GM18870 (cell line): ENCODE measurements around the gene TRPV6.

Experiments
- ATAC-seq: cut with Tn5 transposase; IDR thresholded peaks from one replicate; pipeline ENCODE4 v1.9.1; 2021; ENCODE audit warnings: moderate library complexity; ENCODE audit not compliant: unreplicated experiment

The TRPV6 gene

DNA sequence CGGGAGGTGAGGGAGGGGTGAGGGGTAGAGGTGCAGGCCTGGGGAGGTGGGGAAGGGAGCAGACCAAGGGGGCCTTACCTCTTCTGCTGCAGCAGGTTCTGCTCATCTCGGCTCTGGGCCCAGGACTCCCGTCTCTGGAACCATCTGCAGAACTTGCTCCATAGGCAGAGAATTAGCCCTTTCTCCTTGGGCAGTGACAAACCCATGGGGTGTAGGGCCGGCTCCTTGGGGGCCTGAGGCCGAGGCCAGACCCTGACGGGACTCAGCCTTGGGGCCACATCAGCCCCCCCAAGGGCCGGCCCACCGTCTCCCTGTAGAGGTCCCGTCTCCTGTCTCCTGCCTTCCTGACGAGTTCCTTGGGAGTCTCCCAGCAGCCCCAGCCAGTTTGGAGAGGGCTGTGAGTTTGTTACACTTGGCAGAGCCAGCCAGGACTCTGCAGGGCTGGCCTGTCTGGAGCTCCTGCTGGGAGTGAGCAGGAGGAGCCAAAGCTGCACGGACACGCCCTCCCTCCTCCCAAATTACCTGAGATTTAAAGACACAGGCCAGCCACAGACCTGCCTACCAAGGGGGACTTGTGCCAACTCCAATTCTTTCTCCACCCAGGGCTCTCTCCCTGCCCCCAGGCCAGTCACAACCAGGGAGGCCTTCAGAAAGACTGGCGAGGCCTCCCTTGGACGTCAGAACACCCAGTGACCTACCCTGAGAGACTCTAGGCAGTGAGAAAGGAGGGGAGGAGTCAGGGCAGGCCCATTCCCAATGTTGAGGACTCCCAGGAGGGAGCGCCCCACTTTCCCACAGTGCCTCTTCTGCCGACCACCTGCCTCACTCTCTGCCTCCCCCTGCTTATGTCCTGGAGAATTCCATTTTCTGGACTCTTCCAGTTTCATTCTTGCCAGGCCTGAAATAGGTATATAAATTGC lies at the start of gene TRPV6:
TSS of gene TRPV6 (minus strand) at position 435 of the 920 bp plus-strand sequence.
- ATAC-seq: no peak

DNA sequence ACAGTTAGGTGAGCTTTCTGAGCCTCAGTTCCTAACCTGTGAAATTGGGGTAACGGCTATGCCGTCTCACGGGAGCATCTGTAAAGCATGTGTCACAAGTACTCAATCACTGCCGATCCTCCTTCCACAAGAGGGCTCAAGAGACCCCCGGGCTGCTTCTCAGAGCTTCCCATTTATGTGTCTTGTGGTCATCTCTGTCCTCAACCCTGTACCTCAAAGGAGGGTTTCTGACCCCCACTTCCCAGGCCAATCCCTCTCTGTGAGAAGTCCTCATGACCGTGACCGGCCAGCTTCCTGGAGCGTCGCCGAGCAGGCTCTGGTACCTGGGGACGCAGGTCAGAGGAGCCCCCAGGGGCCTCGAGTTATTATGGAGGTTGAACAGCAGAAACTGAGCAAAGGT lies 48.5 kb upstream of the TRPV6 start:
- ATAC-seq: no peak

DNA sequence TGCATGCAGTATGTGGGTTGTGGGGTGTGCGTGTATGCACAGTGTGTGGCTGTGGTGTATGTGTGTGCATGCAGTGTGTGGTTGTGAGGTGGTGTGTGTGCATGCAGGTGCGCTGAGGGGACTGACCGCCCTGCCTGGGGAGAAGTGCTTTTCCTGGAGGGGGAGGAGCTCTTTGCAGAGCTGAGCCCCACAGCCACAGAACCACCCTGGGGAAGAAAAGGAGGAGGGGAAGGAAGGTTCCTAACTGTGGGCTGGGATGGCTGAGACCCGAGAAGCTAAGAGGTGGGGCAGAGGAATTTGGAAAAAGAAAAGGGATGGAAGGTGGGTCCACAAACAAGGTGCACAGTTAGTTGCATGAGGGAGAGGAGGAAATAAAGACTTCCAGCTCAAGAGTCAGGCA lies 48.1 kb upstream of the TRPV6 start, which contains the start of gene TRPV5:
TSS of gene TRPV5 (minus strand) at position 123 of the 400 bp plus-strand sequence. CDS start 287 bp downstream, outside the sequence.
- ATAC-seq: no peak

DNA sequence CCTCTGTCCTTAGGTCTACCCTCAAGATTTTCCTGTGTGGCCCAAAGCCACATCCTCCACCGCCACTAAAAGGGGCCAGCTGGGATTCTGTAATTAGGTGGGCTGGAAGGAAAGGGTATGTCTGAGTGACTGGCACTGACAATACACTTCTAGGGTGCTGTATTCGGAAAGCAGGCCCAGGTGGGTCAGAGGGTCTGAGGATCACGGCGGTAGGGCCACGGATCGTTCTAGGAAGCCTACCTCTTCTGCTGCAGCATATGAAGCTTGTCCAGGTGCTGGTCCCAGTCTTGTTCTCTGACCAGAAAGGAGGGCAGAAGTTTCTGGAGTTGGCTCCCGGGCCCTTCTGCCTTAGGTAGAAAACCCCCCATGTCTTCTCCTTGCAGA lies 47.5 kb upstream of the TRPV6 start:
- no peak for ATAC-seq

DNA sequence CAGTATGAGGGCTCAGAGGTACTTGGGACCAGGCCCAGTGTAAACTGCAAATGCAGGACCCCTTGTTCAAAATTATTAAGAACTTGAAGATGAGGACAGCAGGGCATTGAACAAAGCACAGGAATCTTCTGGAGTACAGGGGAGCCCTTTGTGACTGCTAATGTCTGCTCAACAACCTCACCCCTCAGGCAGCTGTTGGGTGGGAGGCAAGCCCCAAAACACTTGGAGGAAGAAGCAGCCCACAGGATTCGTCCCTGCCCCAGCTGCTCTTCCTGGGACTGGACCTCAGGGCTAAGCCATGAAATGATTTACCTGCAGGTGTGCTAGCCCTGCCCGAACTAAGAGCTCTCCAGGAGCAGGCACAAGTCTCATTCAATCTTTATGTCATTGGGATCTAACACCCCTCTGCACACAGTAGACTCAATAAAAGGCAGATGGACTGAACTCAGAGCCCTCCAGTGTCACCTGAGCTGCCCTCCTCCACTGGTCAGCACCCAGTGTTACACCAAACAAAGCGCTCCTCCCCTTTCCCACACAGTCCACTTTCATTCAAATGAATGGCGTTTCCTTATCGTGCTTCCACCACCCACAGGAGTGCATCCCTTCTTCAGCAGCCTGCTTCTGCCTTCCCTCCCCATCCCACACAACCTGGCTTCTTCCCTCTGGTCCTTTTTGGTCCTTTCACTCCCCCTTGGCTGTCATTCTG lies 47.0 kb upstream of the TRPV6 start:
- no peak for ATAC-seq

DNA sequence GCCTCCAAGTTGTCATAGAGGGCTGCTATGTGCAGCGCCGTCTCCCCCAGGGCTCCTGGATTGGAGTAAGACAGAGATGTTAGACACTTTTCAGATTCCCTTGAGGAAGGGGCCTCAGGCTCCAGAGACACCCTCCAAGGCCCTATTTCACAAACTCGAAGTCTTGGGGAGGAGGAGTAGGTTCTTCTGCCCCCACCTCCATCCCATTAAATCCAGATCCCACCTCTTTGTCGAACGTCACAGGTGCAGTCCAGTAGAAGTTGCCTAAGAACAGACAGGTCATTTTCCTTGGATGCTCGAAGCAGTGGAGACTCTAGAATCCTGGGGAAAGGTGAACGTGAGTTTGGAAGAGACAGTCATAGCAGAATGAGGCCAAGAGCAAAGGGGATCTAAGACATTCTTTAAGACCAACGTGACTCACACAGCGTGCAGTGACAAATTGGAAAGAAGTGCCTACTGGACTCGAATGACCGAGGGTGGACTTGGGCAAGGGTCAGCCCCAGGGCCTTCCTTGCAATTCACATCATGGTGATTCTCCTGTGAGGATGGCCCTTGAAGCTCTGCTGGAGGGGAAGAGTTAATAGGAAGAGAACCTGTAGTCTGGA lies 44.7 kb upstream of the TRPV6 start:
- no peak for ATAC-seq

DNA sequence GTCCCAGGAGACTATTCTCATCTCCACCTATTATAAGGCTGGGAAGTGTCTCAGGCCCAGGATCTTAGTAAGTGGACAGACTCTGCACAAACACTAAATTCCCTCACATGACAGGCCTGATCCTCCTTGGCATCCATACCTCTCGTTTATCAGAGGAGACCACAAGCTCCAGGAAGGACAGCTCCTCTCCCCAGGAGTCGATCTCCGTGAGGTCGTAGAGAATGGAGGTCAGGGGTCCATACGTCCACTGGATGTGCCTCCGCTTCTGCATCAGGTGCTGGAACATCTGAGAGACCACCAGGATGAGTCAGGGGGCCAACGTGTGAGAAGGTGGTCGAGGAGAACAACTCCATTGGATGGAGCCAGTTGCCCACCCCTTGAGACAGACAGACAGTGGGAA lies 42.4 kb upstream of the TRPV6 start:
- ATAC-seq: no peak

DNA sequence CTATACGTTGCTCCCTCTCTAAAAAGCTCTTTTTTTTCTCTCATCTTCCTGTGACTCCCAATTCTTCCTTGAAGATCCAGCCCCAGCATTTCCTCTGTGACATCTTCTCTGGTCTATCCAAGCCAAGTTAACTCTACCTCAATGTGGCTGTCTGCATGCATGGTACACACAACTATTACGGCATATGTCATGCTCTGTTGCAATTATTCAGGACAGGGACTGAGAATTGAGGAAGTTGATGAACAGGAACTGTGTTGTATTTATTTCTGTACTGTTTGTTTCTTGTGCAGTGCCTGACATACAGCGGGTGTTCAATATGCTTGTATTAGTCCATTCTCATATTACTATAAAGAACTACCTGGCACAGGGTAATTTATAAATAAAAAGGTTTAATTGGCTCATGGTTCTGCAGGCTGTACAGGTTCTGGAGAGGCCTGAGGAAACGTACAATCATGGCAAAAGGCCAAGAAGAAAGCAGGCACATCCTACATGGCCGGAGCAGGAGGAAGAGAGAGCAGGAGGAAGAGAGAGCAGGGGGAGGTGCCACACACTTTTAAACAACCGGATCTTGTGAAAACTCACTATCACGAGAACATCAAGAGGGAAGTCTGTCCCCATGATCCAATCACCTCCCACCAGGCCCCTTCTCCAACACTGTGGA lies 41.7 kb upstream of the TRPV6 start:
- ATAC-seq: no peak

DNA sequence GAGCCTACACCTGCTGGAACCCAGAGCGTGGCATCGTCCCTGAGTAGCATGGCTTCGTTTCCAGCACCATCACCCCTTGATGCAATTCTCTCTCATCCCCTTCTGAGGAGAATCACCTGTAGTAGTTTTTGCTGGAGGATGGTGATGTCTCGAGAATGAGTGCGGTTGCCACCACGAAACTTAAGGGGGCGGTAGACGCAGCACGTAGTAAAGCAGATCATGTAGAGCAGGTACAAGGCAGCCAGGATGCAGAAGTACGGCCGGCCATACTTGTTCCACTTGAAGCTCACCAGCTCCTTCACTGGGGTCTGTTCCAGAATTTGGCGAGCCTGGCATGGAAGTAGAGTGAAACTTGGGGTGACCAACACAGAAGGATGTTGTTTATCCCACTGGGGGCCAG lies 39.9 kb upstream of the TRPV6 start:
- no peak for ATAC-seq

DNA sequence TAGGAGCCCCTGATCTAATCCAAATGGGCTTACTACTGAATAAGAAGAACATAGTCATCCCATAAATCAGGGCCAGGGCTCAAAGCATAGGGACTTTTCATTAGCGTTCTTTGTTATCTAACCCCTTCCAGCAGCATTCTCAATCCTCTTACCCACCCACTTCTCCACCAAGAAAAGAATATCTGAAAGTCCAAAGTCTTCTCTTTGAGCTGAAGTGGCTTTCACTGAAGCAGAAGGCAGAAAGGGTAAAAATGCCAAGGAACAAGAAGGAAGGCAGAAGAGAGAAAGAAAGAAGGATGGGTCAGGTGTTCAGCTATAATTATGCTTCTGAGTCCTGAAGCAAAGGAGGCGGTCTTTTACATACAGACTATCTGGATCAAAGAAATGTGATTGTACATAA lies 37.8 kb upstream of the TRPV6 start:
- no peak for ATAC-seq

DNA sequence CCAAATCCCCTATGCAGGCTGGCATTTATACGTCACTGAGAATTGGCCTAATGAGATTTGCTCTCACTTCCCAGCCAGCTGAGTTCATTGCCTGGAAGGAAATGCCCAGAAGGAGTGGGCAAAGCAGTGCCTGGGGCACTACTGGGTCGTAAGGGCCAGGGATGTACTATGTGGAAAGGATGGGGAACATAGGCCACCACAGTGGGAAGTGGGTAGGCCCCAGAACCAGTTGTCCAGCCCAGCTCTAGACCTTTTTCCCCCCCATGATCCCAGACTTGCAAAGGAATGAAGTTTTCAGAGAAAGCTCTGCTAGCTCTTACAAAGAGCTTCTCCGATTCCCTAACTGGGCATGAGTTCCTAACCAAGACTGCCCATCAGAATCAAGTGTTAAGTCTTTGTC lies 34.1 kb upstream of the TRPV6 start:
- no peak for ATAC-seq

DNA sequence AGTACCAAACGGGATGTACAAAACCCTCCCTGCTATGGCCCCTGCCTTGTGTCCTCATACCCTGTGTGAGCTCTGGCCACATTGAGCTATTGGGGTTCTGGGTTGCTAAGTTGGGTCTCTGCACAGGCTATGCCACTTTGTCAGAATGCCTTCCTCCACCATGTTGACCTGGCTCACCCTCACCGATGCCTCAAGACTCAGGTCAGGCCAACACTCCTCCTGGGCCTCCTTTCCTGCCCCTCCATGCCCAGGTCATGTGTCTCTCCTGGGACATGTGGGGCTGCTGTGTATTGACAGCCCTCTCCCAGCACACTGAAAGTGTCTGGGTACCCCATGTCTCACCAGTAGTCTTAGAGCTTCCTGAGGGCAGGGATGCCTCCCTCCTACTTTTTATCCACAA lies 33.4 kb upstream of the TRPV6 start:
- no peak for ATAC-seq

DNA sequence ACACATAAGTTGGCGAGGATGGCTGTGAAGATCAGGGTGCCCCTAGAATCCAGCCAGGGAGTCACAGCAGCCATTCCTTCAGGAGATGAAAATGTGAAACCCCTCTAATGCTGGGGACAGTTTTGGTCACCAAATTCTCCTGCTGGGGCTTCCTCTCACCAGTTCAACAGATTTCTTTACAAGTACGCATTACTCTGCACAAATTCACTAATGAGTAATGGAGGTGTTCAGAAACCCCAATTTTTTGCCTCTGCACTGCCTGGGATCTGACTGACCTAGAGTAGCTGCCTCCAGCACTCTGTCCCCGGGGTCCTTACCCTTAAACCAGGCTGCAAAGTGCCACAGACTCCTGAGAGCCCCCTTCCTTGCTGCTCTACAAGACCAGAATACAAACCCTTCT lies 31.9 kb upstream of the TRPV6 start:
- ATAC-seq: no peak

DNA sequence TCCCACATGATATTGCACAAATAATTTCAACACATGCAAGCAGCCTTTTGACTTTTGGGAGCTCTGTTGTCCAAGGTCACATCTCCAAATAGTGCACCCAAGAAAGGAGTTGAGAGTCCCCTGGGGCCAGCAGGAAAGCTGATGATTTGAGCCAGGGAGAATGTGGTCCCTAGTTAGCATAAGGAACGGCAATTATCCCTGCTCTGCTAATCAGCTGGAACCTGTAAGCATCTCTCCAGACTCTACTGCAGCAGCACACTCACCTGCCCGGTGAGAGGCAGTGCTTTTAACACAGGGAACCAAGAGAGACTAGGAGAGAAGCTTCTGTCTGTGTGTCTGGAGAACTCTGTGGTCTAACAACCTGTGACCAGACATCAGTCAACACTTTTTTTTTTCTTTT lies 31.0 kb upstream of the TRPV6 start:
- ATAC-seq: no peak

DNA sequence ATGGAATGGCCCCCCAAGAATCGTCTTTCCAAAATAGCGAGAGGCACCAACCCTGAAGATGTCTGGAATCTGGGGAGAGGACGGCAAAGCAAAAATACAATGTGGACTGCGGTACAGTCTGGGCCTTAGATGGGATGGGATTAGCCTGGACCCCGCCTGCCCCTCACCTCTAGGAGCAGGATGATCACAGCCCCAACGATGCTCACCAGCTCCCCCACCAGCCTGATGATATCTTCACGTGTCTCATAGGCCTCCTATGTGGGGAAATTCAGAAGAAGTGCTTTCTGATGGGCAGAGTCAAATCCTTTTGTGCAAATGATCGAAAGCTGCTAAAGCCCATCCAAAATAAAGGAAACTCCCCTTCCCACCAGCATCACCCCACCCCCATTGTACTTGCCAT lies 29.8 kb upstream of the TRPV6 start:
- ATAC-seq: no peak

DNA sequence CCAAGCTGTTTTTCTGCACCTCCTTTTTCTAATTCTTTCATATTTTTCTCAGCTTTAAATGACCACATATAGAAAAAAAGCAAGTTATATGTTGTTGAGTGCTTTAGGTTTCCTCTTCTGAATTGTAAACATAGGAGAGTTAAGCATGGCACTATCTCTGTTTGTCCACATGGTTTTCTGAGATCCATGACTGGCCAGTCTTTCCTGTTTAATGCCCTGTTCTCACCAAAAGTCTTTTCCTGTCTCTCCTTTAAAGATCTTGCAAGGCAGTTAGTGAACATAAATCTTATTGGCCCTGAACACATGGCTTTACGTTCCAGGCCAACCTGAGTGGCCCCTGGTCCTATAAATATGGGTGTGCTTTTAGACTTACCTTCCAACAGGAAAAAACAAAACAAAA lies 28.6 kb upstream of the TRPV6 start:
- ATAC-seq: no peak

DNA sequence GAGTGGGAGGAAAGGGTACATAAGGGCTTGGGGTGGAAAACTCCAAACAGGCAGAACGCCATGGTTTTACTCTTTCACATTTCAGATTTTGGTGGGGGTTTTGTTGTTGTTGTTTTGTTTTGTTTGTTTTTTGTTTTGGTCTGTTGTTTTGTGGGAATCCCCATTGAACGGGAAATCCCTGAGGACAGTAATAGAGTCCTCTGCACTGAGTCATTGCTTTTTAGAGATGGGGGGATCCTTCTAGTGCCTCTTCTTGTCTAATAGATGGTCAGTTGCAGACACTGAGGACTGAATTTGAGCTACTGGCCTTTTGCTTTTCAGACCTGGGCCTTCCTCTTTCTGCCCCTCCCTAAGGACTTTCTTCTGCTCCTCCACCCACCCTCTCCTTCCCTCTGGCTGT lies 28.0 kb upstream of the TRPV6 start:
- ATAC-seq: no peak

DNA sequence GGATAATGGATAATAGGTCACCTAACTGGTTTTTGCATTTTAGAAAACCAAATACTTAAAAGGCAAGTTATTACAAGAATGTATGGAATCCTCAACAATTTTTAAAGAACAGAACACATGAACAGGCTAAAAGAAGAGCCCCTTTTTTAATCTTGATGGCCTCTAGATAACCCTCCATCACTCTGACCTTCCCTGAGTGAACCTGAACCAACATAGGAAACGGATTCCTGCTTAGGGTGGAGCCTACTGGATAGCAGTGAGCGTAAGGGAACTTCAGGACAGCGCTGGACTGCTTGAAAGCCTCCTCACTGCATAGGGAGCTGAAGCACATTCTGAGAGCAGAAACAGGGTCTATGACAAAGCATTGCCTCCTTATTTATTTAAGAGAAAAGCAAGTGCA lies 27.5 kb upstream of the TRPV6 start:
- no peak for ATAC-seq

DNA sequence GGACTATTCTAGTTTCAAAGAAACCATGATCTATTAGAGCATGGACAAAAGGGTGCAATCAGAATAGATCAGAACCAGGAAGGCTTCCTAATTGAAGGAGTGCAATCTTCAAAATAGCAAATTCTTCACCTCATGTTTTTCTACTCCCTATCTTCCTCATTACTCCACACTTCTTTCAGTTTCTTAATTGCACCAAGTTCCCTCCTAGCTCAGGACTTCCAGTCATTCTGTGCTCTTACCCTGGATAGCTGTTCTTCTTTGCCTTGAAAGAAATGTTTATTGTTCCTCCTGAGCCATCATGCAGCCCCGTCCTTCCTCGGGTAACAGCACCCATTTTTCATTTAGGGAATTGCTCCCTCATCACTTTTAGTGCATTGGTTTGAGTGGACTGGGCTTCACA lies 24.9 kb upstream of the TRPV6 start:
- ATAC-seq: no peak

DNA sequence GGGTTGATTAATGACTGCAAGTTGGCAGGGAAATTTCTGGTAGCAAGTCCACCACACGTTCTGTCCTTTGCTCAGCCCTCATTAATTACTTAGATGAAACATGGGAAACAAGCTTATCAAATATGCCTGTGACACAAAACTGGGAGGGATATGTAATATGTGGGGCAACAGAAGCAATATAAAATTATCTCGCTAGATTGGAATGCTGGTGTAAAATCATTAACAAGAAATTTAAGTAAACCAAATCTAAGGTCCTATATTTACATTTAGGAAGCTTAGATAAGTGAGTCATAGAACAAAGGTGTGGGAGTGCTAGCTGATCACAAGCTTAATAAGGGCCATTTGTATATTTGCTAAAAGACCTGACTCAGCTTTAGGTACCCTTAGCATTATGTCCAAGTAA lies 24.5 kb upstream of the TRPV6 start:
- no peak for ATAC-seq
